H1 (cell line): ENCODE measurements around the gene CTNS. TPM values are rescaled to one million over a fixed set of nuclear protein-coding genes. Genes with fewer than 3 reads are reported as not detected.
A peak's percentile ranks its signal among the peaks of the same experiment; 100 is the strongest.

ENCODE experiments used
- CTCF ChIA-PET: fragments of 300-600 bp; sonication (Branson Sonifier 250); formaldehyde crosslinking; loops from one replicate; lab custom pipeline; 2021; ENCODE audit not compliant: partially characterized antibody; lab: Charles Lee
- POLR2A ChIA-PET: fragments of 300-600 bp; sonication (Branson Sonifier 250); formaldehyde crosslinking; loops from one replicate; lab custom pipeline; 2021; ENCODE audit warnings: inconsistent platforms; ENCODE audit not compliant: partially characterized antibody; lab: Charles Lee
- DNase-seq, 2 experiments: peaks; one replicate each; pipeline versions ENCODE4 v3.0.0 to v3.0.0-alpha.2; 2010 to 2022; ENCODE audit warnings: low spot score in 2 of 2, low read depth in 1 of 2, mixed read lengths in 1 of 2
- FAIRE-seq: peaks from 2 replicates; lab custom pipeline; 2011; peaks lifted over from hg19 to GRCh38; lab: Jason Lieb, UNC
- H2AFZ ChIP-seq: 2 replicates; pipeline ENCODE4 v1.8.1; 2012; ENCODE audit warnings: low read length, inconsistent platforms
- H2AK5ac ChIP-seq: 2 replicates; pipeline ENCODE4 v1.6.1; 2013; ENCODE audit warnings: low read depth, low read length
- H2BK120ac ChIP-seq: replicated peaks from 2 replicates; pipeline ENCODE3; 2013; ENCODE audit warnings: low read depth, low read length, inconsistent platforms
- H2BK12ac ChIP-seq: 2 replicates; pipeline ENCODE4 v1.6.1; 2013; ENCODE audit warnings: low read depth, low read length
- H2BK15ac ChIP-seq: 2 replicates; pipeline ENCODE4 v1.6.1; 2013; ENCODE audit warnings: low read length
- H2BK20ac ChIP-seq: 2 replicates; pipeline ENCODE4 v1.6.1; 2013; ENCODE audit warnings: low read length
- H2BK5ac ChIP-seq: 2 replicates; pipeline ENCODE4 v1.6.1; 2013; ENCODE audit warnings: low read depth, low read length
- H3K14ac ChIP-seq: 2 replicates; pipeline ENCODE4 v1.6.1; 2013; ENCODE audit warnings: inconsistent platforms; ENCODE audit not compliant: insufficient read length
- H3K18ac ChIP-seq: 2 replicates; pipeline ENCODE4 v1.6.1; 2013; ENCODE audit warnings: low read length; ENCODE audit errors: extremely low read depth
- H3K23ac ChIP-seq: 2 replicates; pipeline ENCODE4 v1.6.1; 2013; ENCODE audit warnings: inconsistent platforms; ENCODE audit not compliant: insufficient read length
- H3K23me2 ChIP-seq: 2 replicates; pipeline ENCODE4 v1.6.1; 2013; ENCODE audit warnings: low read depth, low read length
- H3K27ac ChIP-seq: 2 replicates; pipeline ENCODE4 v1.6.1; 2011; ENCODE audit warnings: low read depth, low read length, inconsistent platforms
- H3K27me3 ChIP-seq, 4 experiments: replicated peaks in 1 of 4; 1 replicate in 1 of 4; 2 replicates in 3 of 4; pipeline versions ENCODE4 v1.6.1 to v1.8.1; 2011 to 2013; ENCODE audit warnings: low read length in 3 of 4, mild to moderate bottlenecking in 3 of 4, inconsistent platforms in 2 of 4, mixed read lengths in 2 of 4, moderate library complexity in 1 of 4; ENCODE audit not compliant: control insufficient read depth in 3 of 4, insufficient read depth in 3 of 4; ENCODE audit errors: extremely low read depth in 1 of 4
- H3K36me3 ChIP-seq, 4 experiments: 2 replicates each; pipeline versions ENCODE4 v1.6.1 to v1.8.1; 2011 to 2013; ENCODE audit warnings: mild to moderate bottlenecking in 4 of 4, low read length in 3 of 4, moderate library complexity in 2 of 4, control low read depth in 1 of 4, inconsistent platforms in 1 of 4; ENCODE audit not compliant: insufficient read depth in 4 of 4, control insufficient read depth in 2 of 4
- H3K4ac ChIP-seq: replicated peaks from 2 replicates; pipeline ENCODE3; 2013; ENCODE audit warnings: low read length, low read depth, mixed read lengths, inconsistent platforms; ENCODE audit not compliant: insufficient read length
- H3K4me1 ChIP-seq, 4 experiments: replicated peaks in 1 of 4; 1 replicate in 1 of 4; 2 replicates in 3 of 4; pipeline versions ENCODE4 v1.6.1 to v1.8.1; 2011 to 2013; ENCODE audit warnings: low read length in 3 of 4, inconsistent platforms in 2 of 4, mixed read lengths in 1 of 4; ENCODE audit not compliant: insufficient read depth in 4 of 4, control insufficient read depth in 3 of 4
- H3K4me2 ChIP-seq, 2 experiments: 2 replicates each; pipeline versions ENCODE4 v1.6.1 to v1.8.1; 2011 to 2013; ENCODE audit warnings: low read depth in 2 of 2, low read length in 2 of 2, control low read depth in 1 of 2, inconsistent platforms in 1 of 2, mild to moderate bottlenecking in 1 of 2; ENCODE audit not compliant: insufficient read depth in 1 of 2
- H3K4me3 ChIP-seq, 4 experiments: fragments of 200-600, 300-600 bp in 1 of 4; sonication (generic), shearing (Covaris generic), sonication (Bioruptor Twin) in 1 of 4; 2 replicates each; pipeline versions ENCODE4 v1.5.1 to v1.8.1; 2011 to 2016; ENCODE audit warnings: low read length in 4 of 4, low read depth in 3 of 4, control low read depth in 2 of 4, inconsistent platforms in 2 of 4, mild to moderate bottlenecking in 2 of 4, mixed read lengths in 1 of 4, moderate library complexity in 1 of 4; ENCODE audit not compliant: insufficient read depth in 2 of 4; ENCODE audit errors: extremely low read depth in 1 of 4
- H3K56ac ChIP-seq: replicated peaks from 2 replicates; pipeline ENCODE3; 2013; ENCODE audit warnings: low read depth, mild to moderate bottlenecking, mixed read lengths, low read length, inconsistent platforms; ENCODE audit not compliant: insufficient read length
- H3K79me1 ChIP-seq: 2 replicates; pipeline ENCODE4 v1.6.1; 2013; ENCODE audit warnings: low read depth, low read length, control low read depth
- H3K79me2 ChIP-seq, 2 experiments: 2 replicates each; pipeline versions ENCODE4 v1.6.1 to v1.8.1; 2012 to 2013; ENCODE audit warnings: low read length in 2 of 2, mild to moderate bottlenecking in 2 of 2, inconsistent platforms in 1 of 2; ENCODE audit not compliant: insufficient read depth in 2 of 2, control insufficient read depth in 1 of 2
- H3K9ac ChIP-seq, 4 experiments: replicated peaks in 1 of 4; 1 replicate in 1 of 4; 2 replicates in 3 of 4; pipeline versions ENCODE4 v1.6.1 to v1.8.1; 2011 to 2013; ENCODE audit warnings: low read depth in 3 of 4, low read length in 3 of 4, control low read depth in 2 of 4, mild to moderate bottlenecking in 2 of 4, moderate library complexity in 2 of 4, inconsistent platforms in 1 of 4; ENCODE audit errors: extremely low read depth in 1 of 4
- H3K9me3 ChIP-seq, 2 experiments: 2 replicates each; pipeline versions ENCODE4 v1.6.1 to v1.8.1; 2012 to 2013; ENCODE audit warnings: mild to moderate bottlenecking in 2 of 2, moderate library complexity in 2 of 2, control low read depth in 1 of 2, inconsistent platforms in 1 of 2, low read depth in 1 of 2, low read length in 1 of 2, mixed read lengths in 1 of 2; ENCODE audit not compliant: insufficient read depth in 2 of 2
- H4K20me1 ChIP-seq, 2 experiments: replicated peaks in 1 of 2; 2 replicates each; pipeline versions ENCODE3 to v1.8.1; 2011 to 2013; ENCODE audit warnings: inconsistent platforms in 2 of 2, low read length in 2 of 2, mild to moderate bottlenecking in 1 of 2; ENCODE audit not compliant: insufficient read depth in 2 of 2, control insufficient read depth in 1 of 2
- H4K5ac ChIP-seq: 2 replicates; pipeline ENCODE4 v1.6.1; 2013; ENCODE audit warnings: low read length, low read depth, mixed read lengths, inconsistent platforms; ENCODE audit not compliant: insufficient read length
- H4K8ac ChIP-seq: 2 replicates; pipeline ENCODE4 v1.8.0; 2013; ENCODE audit warnings: mild to moderate bottlenecking, moderate library complexity, low read length, inconsistent platforms; ENCODE audit not compliant: insufficient read depth; ENCODE audit errors: extremely low read depth
- H4K91ac ChIP-seq: replicated peaks from 2 replicates; pipeline ENCODE3; 2013; ENCODE audit warnings: low read length, mixed read lengths, inconsistent platforms; ENCODE audit not compliant: insufficient read length
- CBX8 ChIP-seq: fragments of 300-800, 300-1000 bp; sonication (generic); IDR thresholded peaks from 2 replicates; pipeline ENCODE4 v1.7.1; 2016; ENCODE audit warnings: low read depth, low read length, borderline replicate concordance
- CHD2 ChIP-seq: IDR thresholded peaks from 2 replicates; pipeline ENCODE4 v1.6.1; 2012; ENCODE audit warnings: low read length, improper control_type of control experiment
- HDAC6 ChIP-seq: IDR thresholded peaks from one replicate; pipeline ENCODE4 v1.7.1; 2012; ENCODE audit warnings: low read depth, mild to moderate bottlenecking, inconsistent platforms, low read length, moderate library complexity
- JUN ChIP-seq: IDR thresholded peaks from 2 replicates; pipeline ENCODE4 v1.6.1; 2011; ENCODE audit warnings: low read depth, mild to moderate bottlenecking, improper control_type of control experiment, low read length
- MAFK ChIP-seq: IDR thresholded peaks from 2 replicates; pipeline ENCODE4 v1.6.1; 2012; ENCODE audit warnings: low read depth, mild to moderate bottlenecking, improper control_type of control experiment, low read length
- POLR2AphosphoS5 ChIP-seq: IDR thresholded peaks from 2 replicates; pipeline ENCODE4 v1.6.1; 2011; ENCODE audit warnings: low read depth, low read length
- SP1 ChIP-seq: IDR thresholded peaks from 2 replicates; pipeline ENCODE4 v1.6.1; 2011; ENCODE audit warnings: low read depth, low read length
- SP4 ChIP-seq: IDR thresholded peaks from 2 replicates; pipeline ENCODE4 v1.6.1; 2012; ENCODE audit warnings: low read length, inconsistent platforms
- SUZ12 ChIP-seq: fragments of 200-600 bp; sonication (generic); IDR thresholded peaks from 2 replicates; pipeline ENCODE4 v1.6.1; 2012; ENCODE audit warnings: mild to moderate bottlenecking, inconsistent platforms, low read length, moderate library complexity, mixed read lengths
- TBP ChIP-seq: IDR thresholded peaks from 2 replicates; pipeline ENCODE4 v1.6.1; 2011; ENCODE audit warnings: low read depth, low read length, improper control_type of control experiment
- WGBS, 2 experiments: shearing (Covaris generic) in 1 of 2; methylation state at CpG; one replicate each; pipeline versions ENCODE4 v1.1.6 to v1.1.7; 2013 to 2015; ENCODE audit warnings: low lambda C conversion rate in 2 of 2, mixed read lengths in 2 of 2, inconsistent platforms in 1 of 2, low coverage in 1 of 2, missing lambda C conversion rate in 1 of 2; ENCODE audit not compliant: insufficient replicate concordance in 2 of 2, insufficient coverage in 1 of 2, insufficient read length in 1 of 2; ENCODE audit errors: extremely low coverage in 1 of 2, missing lambda C conversion rate in 1 of 2; 5-methylcytosine and 5-hydroxymethylcytosine counted together
- polyA plus RNA-seq, 7 experiments: library from polyadenylated mRNA; depleted of rRNA in 3 of 7; stranded (reverse) in 5 of 7; unstranded in 2 of 7; fragments of >200 nt in 5 of 7; fragments of 200-250 nt in 2 of 7; gene quantifications; 1 replicate in 5 of 7; 2 replicates in 1 of 7; 4 replicates in 1 of 7; pipeline versions ENCODE4 v1.2.1 to v1.2.3, GENCODE V29; 2011 to 2013; ENCODE audit warnings: missing spikeins in 2 of 7, mixed read lengths in 2 of 7
- total RNA-seq: library from RNA; stranded (reverse); fragmentation: NEBNext Ultra II Directional; extraction: Animal tissue kit (Norgen Biotek cat#: 25700); gene quantifications from 2 replicates; pipeline ENCODE4 v1.2.1, GENCODE V29; 2021
- TF ChIP-seq, protein P1 (sequence below): IDR thresholded peaks from 2 replicates; pipeline ENCODE4 v1.6.1; 2011; ENCODE audit warnings: low read length, improper control_type of control experiment
- TF ChIP-seq, protein P2 (sequence below): IDR thresholded peaks from 2 replicates; pipeline ENCODE4 v1.6.1; 2012; ENCODE audit warnings: low read length, inconsistent platforms

The CTNS gene
- total and polyA plus RNA-seq, 2 of the 8 experiments (the other 6 are each of a cell fraction or from before 2014, with no cell fraction given) = 11.6 to 12.9 TPM

DNA sequence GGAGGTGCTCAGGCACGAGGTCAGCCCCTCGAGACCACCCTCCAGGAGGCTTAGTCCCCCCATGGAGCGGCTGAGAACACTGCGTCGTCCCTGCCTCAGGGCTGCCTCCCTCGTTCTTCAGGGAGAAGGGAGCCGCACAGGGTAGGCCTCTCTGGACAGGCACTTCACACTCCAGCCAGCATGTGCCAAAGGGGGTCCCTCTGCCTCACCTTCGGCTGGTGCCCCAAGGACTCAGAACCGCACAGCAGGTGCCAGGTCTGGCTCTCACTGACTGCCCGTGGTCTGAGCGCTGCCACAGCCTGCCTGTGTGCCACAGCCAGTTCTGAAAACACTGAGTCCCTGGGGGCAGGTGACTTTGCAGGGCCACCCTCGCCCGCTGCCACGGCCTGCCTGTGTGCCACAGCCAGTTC lies 52.3 kb downstream of the CTNS start:
- H2BK20ac ChIP-seq = no peak overlapping the region
- no peaks in the 10 kb centered on the region for H3K79me2 ChIP-seq
- H4K91ac ChIP-seq = no peak overlapping the region
- no peak overlapping the region for H3K27ac ChIP-seq
- no peak overlapping the region for H2AK5ac ChIP-seq
- ChIA-PET CTCF (interaction anchor here (1.4 to 3.2 kb wide), 3 partner anchors 10 to 15 kb away, joined by 3 to 17 read pairs (median 4); no protein-coding TSS in a partner anchor), POLR2A (interaction anchor here (0.6 kb wide), 1 partner anchor 204 kb away, joined by 3 read pairs; the partner anchor contains the start of gene CAMKK1)
- H2AFZ ChIP-seq = no peak overlapping the region
- H3K36me3 ChIP-seq = no peaks in the 10 kb centered on the region
- no peaks in the 10 kb centered on the region for H3K9me3 ChIP-seq
- no peak overlapping the region for H3K9ac ChIP-seq
- H4K5ac ChIP-seq = no peak overlapping the region
- no peak overlapping the region for H3K56ac ChIP-seq
- DNase-seq = peak in 1 of 2 experiments; percentile 45
- no peak overlapping the region for H3K23ac ChIP-seq
- H3K14ac ChIP-seq = no peak overlapping the region
- no peaks in the 10 kb centered on the region for H3K23me2 ChIP-seq
- H2BK12ac ChIP-seq = no peak overlapping the region
- peaks cover 0 to 3% (median 0%) of the 10 kb centered on the region in 4 experiments; a peak in 3 of 7 replicates for H3K4me1 ChIP-seq
- peaks cover 0 to 4% of the 10 kb centered on the region in 2 experiments for H4K20me1 ChIP-seq
- FAIRE-seq = no peak
- no peak overlapping the region for H4K8ac ChIP-seq
- no peak overlapping the region for H2BK120ac ChIP-seq
- no peak overlapping the region for H3K4me2 ChIP-seq
- no peaks in the 10 kb centered on the region for H3K27me3 ChIP-seq
- H3K4ac ChIP-seq = no peak overlapping the region
- WGBS, 2 experiments = 91% methylated on average over 11 of the region's 14 CpGs; no CpG with 5 or more reads in 1 of the 2 experiments
- no peaks in the 10 kb centered on the region for H3K79me1 ChIP-seq
- H3K18ac ChIP-seq = no peak overlapping the region
- no peak overlapping the region for H2BK15ac ChIP-seq
- no peak overlapping the region for H3K4me3 ChIP-seq
- H2BK5ac ChIP-seq = 0 out of 2 replicates have a peak overlapping the region, but pooled peaks have one; percentile 7
- TF ChIP-seq SP4 (no peak), POLR2AphosphoS5 (no peak), HDAC6 (no peak), TBP (no peak), MAFK (no peak), CHD2 (no peak), JUN (no peak), SUZ12 (no peak), SP1 (no peak), CBX8 (no peak)
- TF ChIP-seq, protein P1, sequence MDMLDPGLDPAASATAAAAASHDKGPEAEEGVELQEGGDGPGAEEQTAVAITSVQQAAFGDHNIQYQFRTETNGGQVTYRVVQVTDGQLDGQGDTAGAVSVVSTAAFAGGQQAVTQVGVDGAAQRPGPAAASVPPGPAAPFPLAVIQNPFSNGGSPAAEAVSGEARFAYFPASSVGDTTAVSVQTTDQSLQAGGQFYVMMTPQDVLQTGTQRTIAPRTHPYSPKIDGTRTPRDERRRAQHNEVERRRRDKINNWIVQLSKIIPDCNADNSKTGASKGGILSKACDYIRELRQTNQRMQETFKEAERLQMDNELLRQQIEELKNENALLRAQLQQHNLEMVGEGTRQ = no peak
- TF ChIP-seq, protein P2, sequence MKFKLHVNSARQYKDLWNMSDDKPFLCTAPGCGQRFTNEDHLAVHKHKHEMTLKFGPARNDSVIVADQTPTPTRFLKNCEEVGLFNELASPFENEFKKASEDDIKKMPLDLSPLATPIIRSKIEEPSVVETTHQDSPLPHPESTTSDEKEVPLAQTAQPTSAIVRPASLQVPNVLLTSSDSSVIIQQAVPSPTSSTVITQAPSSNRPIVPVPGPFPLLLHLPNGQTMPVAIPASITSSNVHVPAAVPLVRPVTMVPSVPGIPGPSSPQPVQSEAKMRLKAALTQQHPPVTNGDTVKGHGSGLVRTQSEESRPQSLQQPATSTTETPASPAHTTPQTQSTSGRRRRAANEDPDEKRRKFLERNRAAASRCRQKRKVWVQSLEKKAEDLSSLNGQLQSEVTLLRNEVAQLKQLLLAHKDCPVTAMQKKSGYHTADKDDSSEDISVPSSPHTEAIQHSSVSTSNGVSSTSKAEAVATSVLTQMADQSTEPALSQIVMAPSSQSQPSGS = no peak
